ENCODE results near the gene ZNF516. TPM values are rescaled to one million over a fixed set of nuclear protein-coding genes. Genes with fewer than 3 reads are reported as not detected.

Gene ZNF516
- total RNA-seq, 1 donor from 2014 or later = 83.2 TPM

- Mint-ChIP-seq H3K4me1 (ENCODE audit: unreplicated experiment) (peaks cover 49% of the 10 kb centered on the region), H3K9me3 (ENCODE audit: unreplicated experiment) (no peaks in the 10 kb centered on the region), H3K36me3 (ENCODE audit: low read depth, unreplicated experiment) (peaks cover 10% of the 10 kb centered on the region), H3K27me3 (ENCODE audit: unreplicated experiment) (peaks cover 25% of the 10 kb centered on the region), H3K27ac (ENCODE audit: unreplicated experiment) (peak overlapping the region; percentile 52), H3K4me3 (ENCODE audit: unreplicated experiment) (peak overlapping the region; percentile 98)
- no peak for TF ChIP-seq CTCF (IDR thresholded peaks at IDR 0.05; ENCODE audit: unreplicated experiment)
- no peak for DNase-seq (ENCODE audit: low spot score)
Observed at GRCh38 chr18:76490033-76490432, 5.0 kb downstream of the ZNF516 start.

DNA sequence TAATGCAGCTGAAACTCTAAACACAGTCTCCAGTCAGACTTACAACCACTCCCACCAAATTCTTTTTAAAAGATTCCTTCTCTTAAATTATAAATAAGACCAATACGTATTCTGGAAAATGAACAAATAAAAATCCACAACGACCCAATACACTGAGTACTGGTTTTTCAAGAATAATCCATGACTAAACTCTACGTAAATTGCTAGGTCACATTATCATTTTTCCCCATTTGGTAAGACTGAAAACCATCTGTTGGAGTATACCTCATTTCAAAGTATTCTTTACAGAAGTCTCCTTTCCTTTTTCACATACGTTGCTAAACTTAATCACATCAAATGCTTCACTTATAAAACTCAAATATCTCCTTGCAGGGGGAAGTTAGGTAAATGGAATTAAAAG lies 6.0 kb downstream of the ZNF516 start:
- peaks cover 49% of the 10 kb centered on the region for H3K4me1 Mint-ChIP-seq (ENCODE audit: unreplicated experiment)
- no peak overlapping the region for H3K4me3 Mint-ChIP-seq (ENCODE audit: unreplicated experiment)
- TF ChIP-seq CTCF (IDR thresholded peaks at IDR 0.05; ENCODE audit: unreplicated experiment) = no peak
- DNase-seq (ENCODE audit: low spot score) = no peak
- H3K36me3 Mint-ChIP-seq (ENCODE audit: low read depth, unreplicated experiment) = peaks cover 9% of the 10 kb centered on the region
- H3K9me3 Mint-ChIP-seq (ENCODE audit: unreplicated experiment) = no peaks in the 10 kb centered on the region
- peaks cover 22% of the 10 kb centered on the region for H3K27me3 Mint-ChIP-seq (ENCODE audit: unreplicated experiment)
- no peak overlapping the region for H3K27ac Mint-ChIP-seq (ENCODE audit: unreplicated experiment)

DNA sequence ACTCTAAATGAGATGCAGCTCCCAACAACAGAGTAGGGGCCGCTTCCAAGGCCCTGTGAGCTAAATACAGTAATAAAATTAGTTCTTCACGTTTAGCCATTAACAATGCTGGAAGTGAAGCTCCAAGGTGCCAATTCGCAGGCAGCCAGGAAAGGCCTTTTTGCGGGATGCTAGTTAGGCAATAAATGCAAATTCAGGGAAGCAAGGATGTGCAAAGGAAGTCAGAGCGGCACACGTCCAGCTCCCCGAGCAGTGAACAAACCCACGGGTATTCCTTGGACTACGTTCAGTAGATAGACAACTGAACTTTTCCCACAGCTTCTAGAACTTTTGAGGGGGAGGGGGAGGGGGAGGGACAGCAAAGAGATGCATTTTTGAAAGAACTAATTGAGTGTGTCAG lies 6.9 kb downstream of the ZNF516 start:
- peak overlapping the region; percentile 78 for H3K27ac Mint-ChIP-seq (ENCODE audit: unreplicated experiment)
- peaks cover 15% of the 10 kb centered on the region for H3K27me3 Mint-ChIP-seq (ENCODE audit: unreplicated experiment)
- no peak for DNase-seq (ENCODE audit: low spot score)
- H3K36me3 Mint-ChIP-seq (ENCODE audit: low read depth, unreplicated experiment) = peaks cover under 1% of the 10 kb centered on the region
- TF ChIP-seq CTCF (IDR thresholded peaks at IDR 0.05; ENCODE audit: unreplicated experiment) = no peak
- H3K4me3 Mint-ChIP-seq (ENCODE audit: unreplicated experiment) = no peak overlapping the region
- H3K4me1 Mint-ChIP-seq (ENCODE audit: unreplicated experiment) = peaks cover 40% of the 10 kb centered on the region
- H3K9me3 Mint-ChIP-seq (ENCODE audit: unreplicated experiment) = no peaks in the 10 kb centered on the region

GRCh38 chr18:76487782-76488181 lies 7.3 kb downstream of the ZNF516 start:
- H3K27me3 Mint-ChIP-seq (ENCODE audit: unreplicated experiment) = peaks cover 15% of the 10 kb centered on the region
- no peaks in the 10 kb centered on the region for H3K36me3 Mint-ChIP-seq (ENCODE audit: low read depth, unreplicated experiment)
- H3K4me3 Mint-ChIP-seq (ENCODE audit: unreplicated experiment) = no peak overlapping the region
- TF ChIP-seq CTCF (IDR thresholded peaks at IDR 0.05; ENCODE audit: unreplicated experiment) = no peak
- peaks cover 40% of the 10 kb centered on the region for H3K4me1 Mint-ChIP-seq (ENCODE audit: unreplicated experiment)
- DNase-seq (ENCODE audit: low spot score) = no peak
- H3K9me3 Mint-ChIP-seq (ENCODE audit: unreplicated experiment) = no peaks in the 10 kb centered on the region
- no peak overlapping the region for H3K27ac Mint-ChIP-seq (ENCODE audit: unreplicated experiment)

GRCh38 chr18:76487070-76487469 lies 8.0 kb downstream of the ZNF516 start:
- Mint-ChIP-seq H3K4me1 (ENCODE audit: unreplicated experiment) (peaks cover 40% of the 10 kb centered on the region), H3K27ac (ENCODE audit: unreplicated experiment) (no peak overlapping the region), H3K9me3 (ENCODE audit: unreplicated experiment) (no peaks in the 10 kb centered on the region), H3K4me3 (ENCODE audit: unreplicated experiment) (no peak overlapping the region), H3K27me3 (ENCODE audit: unreplicated experiment) (peaks cover 11% of the 10 kb centered on the region), H3K36me3 (ENCODE audit: low read depth, unreplicated experiment) (no peaks in the 10 kb centered on the region)
- DNase-seq (ENCODE audit: low spot score) = no peak
- no peak for TF ChIP-seq CTCF (IDR thresholded peaks at IDR 0.05; ENCODE audit: unreplicated experiment)
